ENCODE data around the gene KPNA4.

- no peak for TF ChIP-seq SREBF2 (IDR thresholded peaks at IDR 0.05)
- TF ChIP-seq, protein P1, sequence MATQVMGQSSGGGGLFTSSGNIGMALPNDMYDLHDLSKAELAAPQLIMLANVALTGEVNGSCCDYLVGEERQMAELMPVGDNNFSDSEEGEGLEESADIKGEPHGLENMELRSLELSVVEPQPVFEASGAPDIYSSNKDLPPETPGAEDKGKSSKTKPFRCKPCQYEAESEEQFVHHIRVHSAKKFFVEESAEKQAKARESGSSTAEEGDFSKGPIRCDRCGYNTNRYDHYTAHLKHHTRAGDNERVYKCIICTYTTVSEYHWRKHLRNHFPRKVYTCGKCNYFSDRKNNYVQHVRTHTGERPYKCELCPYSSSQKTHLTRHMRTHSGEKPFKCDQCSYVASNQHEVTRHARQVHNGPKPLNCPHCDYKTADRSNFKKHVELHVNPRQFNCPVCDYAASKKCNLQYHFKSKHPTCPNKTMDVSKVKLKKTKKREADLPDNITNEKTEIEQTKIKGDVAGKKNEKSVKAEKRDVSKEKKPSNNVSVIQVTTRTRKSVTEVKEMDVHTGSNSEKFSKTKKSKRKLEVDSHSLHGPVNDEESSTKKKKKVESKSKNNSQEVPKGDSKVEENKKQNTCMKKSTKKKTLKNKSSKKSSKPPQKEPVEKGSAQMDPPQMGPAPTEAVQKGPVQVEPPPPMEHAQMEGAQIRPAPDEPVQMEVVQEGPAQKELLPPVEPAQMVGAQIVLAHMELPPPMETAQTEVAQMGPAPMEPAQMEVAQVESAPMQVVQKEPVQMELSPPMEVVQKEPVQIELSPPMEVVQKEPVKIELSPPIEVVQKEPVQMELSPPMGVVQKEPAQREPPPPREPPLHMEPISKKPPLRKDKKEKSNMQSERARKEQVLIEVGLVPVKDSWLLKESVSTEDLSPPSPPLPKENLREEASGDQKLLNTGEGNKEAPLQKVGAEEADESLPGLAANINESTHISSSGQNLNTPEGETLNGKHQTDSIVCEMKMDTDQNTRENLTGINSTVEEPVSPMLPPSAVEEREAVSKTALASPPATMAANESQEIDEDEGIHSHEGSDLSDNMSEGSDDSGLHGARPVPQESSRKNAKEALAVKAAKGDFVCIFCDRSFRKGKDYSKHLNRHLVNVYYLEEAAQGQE (IDR thresholded peaks at IDR 0.05) = no peak
- no peak for TF ChIP-seq POLR2A (IDR thresholded peaks at IDR 0.05; ENCODE audit: low read length)
- no peak for TF ChIP-seq BHLHE40 (IDR thresholded peaks at IDR 0.05; ENCODE audit: low read depth, low read length)
- no peak for TF ChIP-seq CTCF (IDR thresholded peaks at IDR 0.05)
Measured at GRCh38 chr3:160464321-160464720, 101.0 kb downstream of the KPNA4 start.
